ENCODE measurements around the gene MGA. TPM values are rescaled to one million over a fixed set of nuclear protein-coding genes. Genes with fewer than 3 reads are reported as not detected.
A peak's percentile ranks its signal among the peaks of the same experiment; 100 is the strongest.

The MGA gene
- total and polyA plus RNA-seq, 2 donors (not counting 3 experiments of a cell fraction or from before 2014, with no cell fraction given), result 4.1 to 36.5 TPM

- no peaks in the 10 kb centered on the region for H3K36me3 ChIP-seq (ENCODE audit: control insufficient read depth in 2 of 2, extremely low read depth in 1 of 2, insufficient read depth in 2 of 2, low read length in 2 of 2)
- peak; percentile 26 for FAIRE-seq
- intact Hi-C loops (cut with micrococcal nuclease) (no loop called here), dilution Hi-C loops (cut with MboI; ENCODE audit: extremely low pct_ligation_motif_present, low sequenced_read_pairs) (no loop called here)
- no peak for DNase-seq (ENCODE audit: low read depth, low spot score)
- TF ChIP-seq MAX (IDR thresholded peaks at IDR 0.05; ENCODE audit: insufficient read depth, insufficient read length) (no peak), POLR2A (IDR thresholded peaks at IDR 0.05; ENCODE audit: low read depth, low read length) (no peak), POLR2AphosphoS5 (IDR thresholded peaks at IDR 0.05; ENCODE audit: insufficient read depth, low read depth, low read length) (no peak), MYC (IDR thresholded peaks at IDR 0.05; ENCODE audit: low read depth, low read length) (no peak), CTCF (IDR thresholded peaks at IDR 0.05; ENCODE audit: extremely low read depth in 1 of 2, insufficient read depth in 1 of 2, low read depth in 1 of 2, low read length in 2 of 2) (no peak), JUN (IDR thresholded peaks at IDR 0.05; ENCODE audit: borderline replicate concordance, insufficient read depth, insufficient read length, low read depth) (no peak), GATA2 (IDR thresholded peaks at IDR 0.05; ENCODE audit: insufficient read depth, insufficient read length, low read depth, low read length) (no peak), EZH2 (IDR thresholded peaks at IDR 0.05; ENCODE audit: borderline replicate concordance, low read depth, low read length, severe bottlenecking) (no peak), FOS (IDR thresholded peaks at IDR 0.05; ENCODE audit: borderline replicate concordance, insufficient read depth, low read length) (no peak)
- H3K4me1 ChIP-seq (ENCODE audit: control insufficient read depth, extremely low read depth, insufficient read depth, low read length), result no peaks in the 10 kb centered on the region
- CTCF ChIA-PET, result interaction anchor here (1.0 to 2.3 kb wide), 3 partner anchors 14 to 89 kb away, joined by 3 to 7 read pairs (median 3); no protein-coding TSS in a partner anchor
- H4K20me1 ChIP-seq (replicated peaks; ENCODE audit: control insufficient read depth, extremely low read depth, insufficient read depth, low read length), result no peaks in the 10 kb centered on the region
- no peaks in the 10 kb centered on the region for H3K9me3 ChIP-seq (replicated peaks; ENCODE audit: control insufficient read depth, insufficient read depth, low read length)
- POLR2A ChIA-PET, result no interaction called here
- no peaks in the 10 kb centered on the region for H3K9me1 ChIP-seq (replicated peaks; ENCODE audit: control insufficient read depth, extremely low read depth, insufficient read depth, low read length)
- no peaks in the 10 kb centered on the region for H3K27me3 ChIP-seq (ENCODE audit: control insufficient read depth in 2 of 2, insufficient read depth in 2 of 2, low read length in 2 of 2)
- no peak overlapping the region for H3K9ac ChIP-seq (replicated peaks; ENCODE audit: extremely low read depth, insufficient read depth, low read length)
- no peak overlapping the region for H3K4me2 ChIP-seq (ENCODE audit: insufficient read depth, low read length)
- no peak overlapping the region for H3K27ac ChIP-seq (ENCODE audit: insufficient read depth, low read depth, low read length)
- no peaks in the 10 kb centered on the region for H3K79me2 ChIP-seq (ENCODE audit: control insufficient read depth, insufficient read depth, low read length)
- H2AFZ ChIP-seq (ENCODE audit: low read depth, low read length), result no peak overlapping the region
- H3K4me3 ChIP-seq (replicated peaks in 1 of 3; ENCODE audit: insufficient read depth in 1 of 3, low read depth in 1 of 3, low read length in 3 of 3), result no peak overlapping the region
- no TSS peak for BruUV-seq (replicated peaks)
These were observed 12.9 kb upstream of the MGA start for GRCh38 chr15:41647262-41647661.

All from endothelial cell of umbilical vein (primary cell).